GM12864 (cell line): ENCODE measurements around the gene IRS2.

Experiments used
- DNase-seq: peaks from one replicate; pipeline ENCODE4 v3.0.0-alpha.2; 2011; ENCODE audit warnings: low read depth
- H3K4me3 ChIP-seq: 2 replicates; pipeline ENCODE4 v1.5.1; 2011; ENCODE audit warnings: mild to moderate bottlenecking, low read depth, low read length, control low read depth
- CTCF ChIP-seq: IDR thresholded peaks from 2 replicates; pipeline ENCODE4 v1.5.1; 2011; ENCODE audit warnings: low read depth, mild to moderate bottlenecking, moderate library complexity, low read length, control low read depth, inconsistent platforms; ENCODE audit errors: missing control alignments

IRS2 gene

DNA sequence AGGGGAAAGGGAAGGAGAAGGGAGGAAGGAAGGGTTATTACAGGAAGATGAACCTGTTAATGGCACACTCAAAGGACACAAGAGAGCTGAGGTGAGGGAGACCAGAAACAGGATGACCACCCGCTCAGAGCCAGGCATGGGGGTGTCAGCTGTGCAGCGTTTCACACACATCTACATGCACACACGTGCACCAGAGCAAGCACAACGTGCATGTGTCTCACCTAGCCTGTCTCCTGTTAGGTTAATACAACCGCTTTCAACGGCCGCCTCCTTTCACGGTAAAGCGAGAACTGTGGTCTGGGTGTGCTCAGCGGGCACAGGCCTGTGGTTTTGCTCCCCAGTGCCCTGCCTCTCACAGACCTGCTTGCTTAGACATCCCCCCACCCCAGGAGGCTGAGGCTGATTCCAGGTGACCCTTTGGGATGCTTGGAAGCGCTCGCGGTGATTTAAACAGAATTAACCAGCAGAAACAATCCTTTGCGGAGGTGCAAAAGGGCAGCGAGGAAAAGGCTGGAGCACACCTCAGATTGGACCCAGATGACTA is 27.4 kb downstream of the IRS2 start:
- TF ChIP-seq CTCF = no peak
- DNase-seq = no peak
- no peak overlapping the region for H3K4me3 ChIP-seq

DNA sequence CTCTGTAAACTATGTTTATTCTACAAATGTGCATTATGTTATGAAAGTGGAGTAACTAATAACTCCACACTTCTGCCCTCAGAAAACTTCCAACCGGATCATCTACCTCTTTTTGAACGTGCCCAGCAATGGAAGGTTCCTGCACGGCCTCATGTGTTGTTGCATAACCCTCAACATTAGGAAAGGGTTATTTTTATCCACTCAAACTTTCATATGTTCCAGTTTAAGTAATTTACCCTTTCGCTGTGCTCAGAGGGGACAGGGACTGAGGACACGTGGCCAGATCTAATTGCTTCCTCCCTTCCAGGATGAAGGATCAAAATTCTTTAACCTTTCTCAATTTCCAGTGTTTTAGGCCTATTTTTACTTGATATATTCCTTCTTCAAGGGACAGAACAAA is 29.6 kb downstream of the IRS2 start:
- DNase-seq = no peak
- H3K4me3 ChIP-seq = no peak overlapping the region
- no peak for TF ChIP-seq CTCF

DNA sequence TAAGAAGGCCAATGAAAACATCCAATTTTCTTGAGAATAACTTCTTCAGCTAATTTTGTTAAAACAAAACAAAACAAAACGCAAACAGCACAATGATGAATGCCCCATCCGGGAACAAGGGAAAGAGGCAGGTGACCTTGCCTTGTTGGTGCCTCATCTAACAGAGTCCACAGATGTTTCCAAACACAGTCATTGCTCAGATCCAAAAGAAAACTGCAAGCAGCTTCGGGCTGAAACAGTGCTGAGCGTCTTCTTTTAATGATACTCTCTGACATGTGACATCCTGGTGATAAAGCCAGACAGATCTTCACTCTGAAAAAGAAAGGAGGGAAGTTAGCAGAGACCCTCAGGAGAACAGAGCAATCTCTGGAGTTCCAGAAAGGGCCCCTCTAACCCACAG is 30.4 kb downstream of the IRS2 start:
- DNase-seq = no peak
- H3K4me3 ChIP-seq = no peak overlapping the region
- TF ChIP-seq CTCF = no peak

DNA sequence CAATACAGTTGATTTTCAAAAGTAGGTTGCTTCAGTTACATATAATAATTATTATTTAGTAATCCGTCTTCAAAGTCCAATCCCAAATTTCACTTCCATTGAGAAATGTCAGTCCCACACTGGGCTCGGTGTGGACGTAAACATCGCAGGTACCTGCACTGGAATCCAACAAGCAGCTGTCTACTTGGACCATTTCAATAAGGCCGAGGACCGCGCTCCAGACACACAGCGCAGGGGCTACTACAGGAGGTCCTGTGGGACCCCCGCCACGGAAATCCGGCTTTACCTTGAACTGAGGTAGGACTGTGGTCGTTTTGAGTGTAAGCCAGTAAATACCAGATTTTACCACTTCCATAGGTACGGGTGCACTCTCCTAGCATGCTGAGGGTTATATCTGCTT is 30.8 kb downstream of the IRS2 start:
- no peak overlapping the region for H3K4me3 ChIP-seq
- DNase-seq = no peak
- TF ChIP-seq CTCF = no peak

DNA sequence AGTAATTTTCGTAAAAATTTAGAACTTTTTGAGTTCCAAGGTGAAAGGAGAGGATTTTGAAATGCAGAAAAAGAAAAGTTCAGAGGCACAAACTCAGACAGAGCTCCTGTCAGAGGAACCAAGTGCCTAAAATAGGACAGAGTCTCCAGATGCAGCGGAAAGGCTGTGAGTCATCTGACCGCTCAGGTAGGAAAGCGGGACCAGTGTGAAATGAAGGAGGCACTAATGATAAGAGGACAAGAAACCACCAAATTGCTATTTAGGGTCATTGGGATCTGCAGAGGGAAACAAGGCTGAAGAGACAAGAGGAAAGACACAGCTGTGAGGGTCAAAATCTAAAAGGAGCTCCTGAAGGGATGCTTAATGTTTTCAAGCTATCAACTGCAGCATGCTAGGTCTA is 34.9 kb downstream of the IRS2 start:
- no peak for TF ChIP-seq CTCF
- no peak for DNase-seq
- no peak overlapping the region for H3K4me3 ChIP-seq

GRCh38 chr13:109750221-109750775 is 36.1 kb downstream of the IRS2 start:
- TF ChIP-seq CTCF = no peak

DNA sequence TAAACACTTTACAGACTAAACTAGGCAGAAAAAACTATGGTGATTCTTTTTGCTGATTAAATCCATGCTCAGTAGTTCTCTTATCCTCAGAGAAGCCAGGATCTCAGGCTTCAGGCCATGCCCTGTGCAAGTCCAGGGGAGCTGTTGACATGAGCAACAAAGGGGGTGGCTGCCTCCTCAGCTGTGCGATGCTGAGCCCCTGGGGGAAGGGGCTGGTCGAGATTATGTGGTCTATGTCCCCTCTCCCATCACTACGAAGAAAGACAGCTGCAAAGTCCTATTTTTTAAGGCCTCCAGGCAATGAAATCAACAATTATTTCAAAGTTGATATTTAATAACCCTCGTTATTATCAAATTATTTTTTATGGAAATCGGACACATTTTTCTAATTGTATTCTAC is 37.0 kb downstream of the IRS2 start:
- no peak for TF ChIP-seq CTCF
- no peak for DNase-seq
- no peak overlapping the region for H3K4me3 ChIP-seq

More at GRCh38 chr13:109750221-109750775, 36.1 kb downstream of the IRS2 start:
- no peak overlapping the region for H3K4me3 ChIP-seq
- DNase-seq = no peak
